Hepatocyte (in vitro differentiated cells): ENCODE results near the gene AMMECR1L. TPM values are rescaled to one million over a fixed set of nuclear protein-coding genes. Genes with fewer than 3 reads are reported as not detected.

Experiments
- DNase-seq: peaks from one replicate; pipeline ENCODE4 v3.0.0-alpha.2; 2016; ENCODE audit warnings: low spot score
- H2AFZ ChIP-seq: fragments of 200-600 bp; sonication (generic); 2 replicates; pipeline ENCODE4 v1.6.0; 2016; ENCODE audit warnings: antibody characterized with exemption, mild to moderate bottlenecking
- H3K27ac ChIP-seq: fragments of 200-600 bp; sonication (generic); 2 replicates; pipeline ENCODE4 v1.5.1; 2016; ENCODE audit warnings: mild to moderate bottlenecking
- H3K27me3 ChIP-seq: fragments of 200-600 bp; sonication (generic); 2 replicates; pipeline ENCODE4 v1.6.1; 2016
- H3K36me3 ChIP-seq: fragments of 200-600 bp; sonication (generic); replicated peaks from 2 replicates; pipeline ENCODE4 v1.5.1; 2016; ENCODE audit warnings: low read depth; ENCODE audit not compliant: insufficient read depth
- H3K4me1 ChIP-seq: fragments of 200-600 bp; sonication (generic); 2 replicates; pipeline ENCODE4 v1.5.1; 2016; ENCODE audit warnings: mild to moderate bottlenecking, moderate library complexity; ENCODE audit not compliant: insufficient read depth
- H3K4me2 ChIP-seq: fragments of 200-600 bp; sonication (generic); 2 replicates; pipeline ENCODE4 v1.6.0; 2016
- H3K4me3 ChIP-seq: fragments of 200-600 bp; sonication (generic); 2 replicates; pipeline ENCODE4 v1.5.1; 2016; ENCODE audit warnings: mild to moderate bottlenecking
- H3K79me2 ChIP-seq: fragments of 200-600 bp; sonication (generic); 2 replicates; pipeline ENCODE4 v1.6.0; 2017; ENCODE audit warnings: mild to moderate bottlenecking
- H3K9me2 ChIP-seq: fragments of 200-600 bp; sonication (generic); replicated peaks from 2 replicates; pipeline ENCODE4 v1.6.0; 2017; ENCODE audit warnings: mild to moderate bottlenecking; ENCODE audit not compliant: insufficient read depth
- H3K9me3 ChIP-seq: fragments of 200-600 bp; sonication (generic); 2 replicates; pipeline ENCODE4 v1.5.1; 2016; ENCODE audit warnings: low read depth, mild to moderate bottlenecking
- H4K20me1 ChIP-seq: fragments of 200-600 bp; sonication (generic); 2 replicates; pipeline ENCODE4 v1.6.0; 2016; ENCODE audit warnings: mild to moderate bottlenecking; ENCODE audit not compliant: insufficient read depth, poor library complexity, severe bottlenecking
- EZH2 ChIP-seq: fragments of 200-600 bp; sonication (generic); IDR thresholded peaks from 2 replicates; pipeline ENCODE4 v1.6.1; 2016; ENCODE audit warnings: antibody characterized with exemption, mild to moderate bottlenecking, borderline replicate concordance
- EZH2phosphoT487 ChIP-seq: fragments of 200-600 bp; sonication (generic); IDR thresholded peaks from one replicate; pipeline ENCODE4 v1.6.1; 2018; ENCODE audit warnings: antibody characterized with exemption, mild to moderate bottlenecking, low read depth, moderate library complexity; ENCODE audit not compliant: unreplicated experiment, severe bottlenecking
- WGBS: methylation state at CpG from one replicate; pipeline ENCODE4 v1.1.6; 2016; ENCODE audit warnings: low lambda C conversion rate; ENCODE audit errors: missing lambda C conversion rate; 5-methylcytosine and 5-hydroxymethylcytosine counted together
- polyA plus RNA-seq: library from polyadenylated mRNA; unstranded; fragments of >200 nt; fragmentation: Nextera tagmentation; extraction: Ambion mirVana; gene quantifications from 2 replicates; pipeline ENCODE4 v1.2.1, GENCODE V29; 2016
- total RNA-seq: library from RNA; depleted of rRNA; stranded (reverse); fragments of >200 nt; gene quantifications from 2 replicates; pipeline ENCODE4 v1.2.3, GENCODE V29; 2014
- TF ChIP-seq, protein P1 (sequence below): fragments of 200-600 bp; sonication (generic); IDR thresholded peaks from 2 replicates; pipeline ENCODE4 v1.5.1; 2016; ENCODE audit warnings: antibody characterized with exemption, mild to moderate bottlenecking; ENCODE audit not compliant: poor library complexity

AMMECR1L gene
- total and polyA plus RNA-seq, 2 experiments from 2014 or later, result 8.1 to 14.7 TPM

DNA sequence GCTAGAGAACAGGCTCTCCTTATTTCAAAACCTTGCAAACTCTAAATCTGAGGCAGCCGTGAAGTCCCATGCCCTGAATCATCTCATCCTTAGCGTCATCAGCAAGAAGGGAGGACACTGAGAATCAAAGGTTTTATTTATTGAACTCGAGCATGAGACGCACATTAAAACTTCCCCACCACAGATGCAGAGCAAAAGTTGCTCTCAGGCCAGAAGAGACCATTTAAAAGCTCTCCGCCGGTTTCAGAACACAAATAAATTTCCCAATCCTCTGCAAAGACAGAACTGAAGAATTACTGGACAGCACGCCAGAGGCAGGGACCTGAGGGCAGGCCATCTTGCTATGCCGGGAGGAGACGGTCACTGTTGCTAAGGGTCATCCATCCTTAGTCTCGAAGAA lies 1.3 kb downstream of the AMMECR1L start:
- Histone ChIP-seq H3K9me3 (no peaks in the 10 kb centered on the region), H3K79me2 (peaks cover 75% of the 10 kb centered on the region), H3K27ac (peak overlapping the region; percentile 77), H3K4me3 (peak overlapping the region; percentile 38), H3K4me2 (peak overlapping the region; percentile 86), H2AFZ (no peak overlapping the region), H3K36me3 (no peaks in the 10 kb centered on the region), H3K4me1 (peaks cover 16% of the 10 kb centered on the region), H3K27me3 (no peaks in the 10 kb centered on the region), H4K20me1 (peaks cover 29% of the 10 kb centered on the region), H3K9me2 (no peaks in the 10 kb centered on the region)
- TF ChIP-seq, protein P1, sequence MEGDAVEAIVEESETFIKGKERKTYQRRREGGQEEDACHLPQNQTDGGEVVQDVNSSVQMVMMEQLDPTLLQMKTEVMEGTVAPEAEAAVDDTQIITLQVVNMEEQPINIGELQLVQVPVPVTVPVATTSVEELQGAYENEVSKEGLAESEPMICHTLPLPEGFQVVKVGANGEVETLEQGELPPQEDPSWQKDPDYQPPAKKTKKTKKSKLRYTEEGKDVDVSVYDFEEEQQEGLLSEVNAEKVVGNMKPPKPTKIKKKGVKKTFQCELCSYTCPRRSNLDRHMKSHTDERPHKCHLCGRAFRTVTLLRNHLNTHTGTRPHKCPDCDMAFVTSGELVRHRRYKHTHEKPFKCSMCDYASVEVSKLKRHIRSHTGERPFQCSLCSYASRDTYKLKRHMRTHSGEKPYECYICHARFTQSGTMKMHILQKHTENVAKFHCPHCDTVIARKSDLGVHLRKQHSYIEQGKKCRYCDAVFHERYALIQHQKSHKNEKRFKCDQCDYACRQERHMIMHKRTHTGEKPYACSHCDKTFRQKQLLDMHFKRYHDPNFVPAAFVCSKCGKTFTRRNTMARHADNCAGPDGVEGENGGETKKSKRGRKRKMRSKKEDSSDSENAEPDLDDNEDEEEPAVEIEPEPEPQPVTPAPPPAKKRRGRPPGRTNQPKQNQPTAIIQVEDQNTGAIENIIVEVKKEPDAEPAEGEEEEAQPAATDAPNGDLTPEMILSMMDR, result no peak
- TF ChIP-seq EZH2 (no peak), EZH2phosphoT487 (no peak)
- DNase-seq, result peak; percentile 16
- WGBS, result 23% methylated on average over 10 of the region's 10 CpGs

DNA sequence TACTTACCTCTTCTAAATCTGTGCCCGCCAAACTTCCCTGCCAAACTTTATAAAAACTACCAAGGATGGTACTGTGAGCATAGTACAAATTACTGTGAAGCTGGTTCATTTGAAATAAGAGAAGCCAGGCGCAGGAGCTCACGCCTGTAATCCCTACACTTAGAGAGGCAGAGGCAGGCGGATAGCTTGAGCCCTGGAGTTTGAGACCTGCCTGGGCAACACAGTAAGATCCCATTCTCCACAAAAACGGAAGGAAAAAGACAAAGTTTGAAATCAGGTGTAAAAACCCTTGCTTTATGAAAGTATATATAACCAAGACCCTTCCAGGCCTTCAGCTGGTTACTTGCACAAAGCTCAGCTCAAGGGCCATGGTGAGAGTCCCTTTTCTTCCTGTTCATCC lies 5.9 kb downstream of the AMMECR1L start:
- H3K4me1 ChIP-seq, result peaks cover 8% of the 10 kb centered on the region
- H3K4me2 ChIP-seq, result no peak overlapping the region
- peaks cover 100% of the 10 kb centered on the region for H3K79me2 ChIP-seq
- no peak overlapping the region for H3K4me3 ChIP-seq
- H3K27me3 ChIP-seq, result no peaks in the 10 kb centered on the region
- DNase-seq, result no peak
- TF ChIP-seq EZH2phosphoT487 (no peak), EZH2 (no peak)
- TF ChIP-seq, protein P1, result no peak
- no peak overlapping the region for H2AFZ ChIP-seq
- no peaks in the 10 kb centered on the region for H3K9me3 ChIP-seq
- H3K27ac ChIP-seq, result no peak overlapping the region
- H4K20me1 ChIP-seq, result peaks cover 65% of the 10 kb centered on the region
- WGBS, result 94% methylated on average over 5 of the region's 5 CpGs
- no peaks in the 10 kb centered on the region for H3K36me3 ChIP-seq
- H3K9me2 ChIP-seq, result no peaks in the 10 kb centered on the region

DNA sequence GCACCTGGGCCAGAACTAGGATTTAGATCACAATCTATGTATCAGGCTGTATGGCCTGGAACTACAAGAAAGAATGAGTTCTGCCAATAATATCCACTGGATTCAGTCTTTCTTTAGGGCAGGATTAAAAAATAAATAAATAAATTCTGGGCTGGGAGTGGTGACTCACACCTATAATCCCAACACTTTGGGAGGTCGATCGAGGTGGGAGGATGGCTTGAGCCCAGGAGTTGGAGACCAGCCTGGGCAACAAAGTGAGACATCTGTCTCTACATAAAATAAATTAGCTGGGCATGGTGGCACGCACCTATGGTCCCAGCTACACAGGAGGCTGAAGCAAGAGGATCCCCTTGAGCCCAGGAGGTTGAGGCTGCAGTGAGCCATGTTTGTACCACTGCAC lies 8.1 kb downstream of the AMMECR1L start:
- no peaks in the 10 kb centered on the region for H3K9me2 ChIP-seq

More for the DNA sequence above, 8.1 kb downstream of the AMMECR1L start:
- WGBS, result 99% methylated on average over 3 of the region's 3 CpGs
- peaks cover 86% of the 10 kb centered on the region for H3K79me2 ChIP-seq
- DNase-seq, result no peak
- H3K36me3 ChIP-seq, result no peaks in the 10 kb centered on the region
- H3K4me1 ChIP-seq, result no peaks in the 10 kb centered on the region
- peaks cover 65% of the 10 kb centered on the region for H4K20me1 ChIP-seq
- no peaks in the 10 kb centered on the region for H3K9me3 ChIP-seq
- no peak overlapping the region for H3K4me2 ChIP-seq
- TF ChIP-seq, protein P1, result no peak
- TF ChIP-seq EZH2 (no peak), EZH2phosphoT487 (no peak)
- H3K4me3 ChIP-seq, result no peak overlapping the region
- no peaks in the 10 kb centered on the region for H3K27me3 ChIP-seq
- no peak overlapping the region for H2AFZ ChIP-seq
- no peak overlapping the region for H3K27ac ChIP-seq
